Mesenchymal stem cell (in vitro differentiated cells and primary cell): ENCODE measurements around the gene TNFAIP8L3.

Source experiments
- DNase-seq: peaks from one replicate; pipeline ENCODE4 v3.0.0-alpha.2; 2013
- H2AFZ ChIP-seq: one replicate; pipeline ENCODE4 v1.6.1; 2013; ENCODE audit warnings: low read depth, mild to moderate bottlenecking, control low read depth, inconsistent platforms, low read length, moderate library complexity
- H2AK5ac ChIP-seq: 2 replicates; pipeline ENCODE4 v1.6.1; 2013; ENCODE audit warnings: low read length, moderate library complexity, mild to moderate bottlenecking, inconsistent platforms; ENCODE audit not compliant: severe bottlenecking
- H2BK120ac ChIP-seq: one replicate; pipeline ENCODE4 v1.6.1; 2013; ENCODE audit warnings: low read depth, mild to moderate bottlenecking, inconsistent platforms, low read length, moderate library complexity
- H2BK12ac ChIP-seq, 2 experiments: one replicate each; pipeline ENCODE4 v1.6.1; 2013; ENCODE audit warnings: inconsistent platforms in 2 of 2, low read length in 2 of 2, mild to moderate bottlenecking in 2 of 2, moderate library complexity in 2 of 2, control low read depth in 1 of 2
- H2BK15ac ChIP-seq: one replicate; pipeline ENCODE4 v1.6.1; 2013; ENCODE audit warnings: mild to moderate bottlenecking, low read depth, inconsistent platforms; ENCODE audit not compliant: poor library complexity, severe bottlenecking
- H2BK5ac ChIP-seq: 2 replicates; pipeline ENCODE4 v1.6.1; 2013; ENCODE audit warnings: low read depth, mild to moderate bottlenecking, low read length, control low read depth, inconsistent platforms; ENCODE audit not compliant: poor library complexity, severe bottlenecking
- H3K14ac ChIP-seq, 2 experiments: one replicate each; pipeline ENCODE4 v1.6.1; 2013; ENCODE audit warnings: inconsistent platforms in 2 of 2, low read length in 2 of 2, control low read depth in 1 of 2, mild to moderate bottlenecking in 1 of 2, moderate library complexity in 1 of 2
- H3K18ac ChIP-seq, 2 experiments: one replicate each; pipeline ENCODE4 v1.6.1; 2013; ENCODE audit warnings: inconsistent platforms in 2 of 2, low read length in 2 of 2, control low read depth in 1 of 2, low read depth in 1 of 2, mild to moderate bottlenecking in 1 of 2
- H3K23ac ChIP-seq, 2 experiments: one replicate each; pipeline ENCODE4 v1.6.1; 2013; ENCODE audit warnings: inconsistent platforms in 2 of 2, low read length in 2 of 2, mild to moderate bottlenecking in 2 of 2, moderate library complexity in 2 of 2, control low read depth in 1 of 2
- H3K27ac ChIP-seq: 2 replicates; pipeline ENCODE4 v1.5.1; 2013; ENCODE audit warnings: mild to moderate bottlenecking, moderate library complexity, low read length, control low read depth, inconsistent platforms; ENCODE audit not compliant: poor library complexity, severe bottlenecking
- H3K27me3 ChIP-seq, 2 experiments: 2 replicates each; pipeline versions ENCODE4 v1.6.1 to v1.7.0; 2013; ENCODE audit warnings: low read length in 2 of 2, mild to moderate bottlenecking in 2 of 2, moderate library complexity in 2 of 2, control low read depth in 1 of 2, inconsistent platforms in 1 of 2; ENCODE audit not compliant: control insufficient read depth in 1 of 2, insufficient read depth in 1 of 2
- H3K36me3 ChIP-seq, 2 experiments: 2 replicates each; pipeline versions ENCODE4 v1.6.1 to v1.7.0; 2013; ENCODE audit warnings: low read length in 2 of 2, control low read depth in 1 of 2, inconsistent platforms in 1 of 2, low read depth in 1 of 2, mild to moderate bottlenecking in 1 of 2; ENCODE audit not compliant: insufficient read depth in 2 of 2, control insufficient read depth in 1 of 2
- H3K4ac ChIP-seq, 2 experiments: one replicate each; pipeline ENCODE4 v1.6.1; 2013; ENCODE audit warnings: inconsistent platforms in 2 of 2, low read length in 2 of 2, mild to moderate bottlenecking in 2 of 2, moderate library complexity in 2 of 2, control low read depth in 1 of 2, low read depth in 1 of 2
- H3K4me1 ChIP-seq: 2 replicates; pipeline ENCODE4 v1.6.1; 2013; ENCODE audit warnings: low read depth, low read length, control low read depth; ENCODE audit not compliant: control insufficient read depth, insufficient read depth
- H3K4me2 ChIP-seq: 2 replicates; pipeline ENCODE4 v1.6.1; 2013; ENCODE audit warnings: low read length, mild to moderate bottlenecking, inconsistent platforms; ENCODE audit not compliant: poor library complexity, severe bottlenecking
- H3K4me3 ChIP-seq, 2 experiments: 2 replicates each; pipeline versions ENCODE4 v1.5.1 to v1.7.0; 2013; ENCODE audit warnings: low read length in 2 of 2, mild to moderate bottlenecking in 2 of 2, control low read depth in 1 of 2, low read depth in 1 of 2; ENCODE audit not compliant: insufficient read depth in 1 of 2
- H3K79me1 ChIP-seq: replicated peaks from 2 replicates; pipeline ENCODE4 v1.6.1; 2013; ENCODE audit warnings: mild to moderate bottlenecking, control low read depth, low read length, inconsistent platforms; ENCODE audit not compliant: poor library complexity, severe bottlenecking
- H3K9ac ChIP-seq: 2 replicates; pipeline ENCODE4 v1.7.0; 2013; ENCODE audit warnings: mild to moderate bottlenecking, low read length, moderate library complexity
- H3K9me3 ChIP-seq: 2 replicates; pipeline ENCODE4 v1.7.0; 2013; ENCODE audit warnings: mild to moderate bottlenecking, low read length; ENCODE audit not compliant: control insufficient read depth
- H4K8ac ChIP-seq: one replicate; pipeline ENCODE4 v1.6.1; 2013; ENCODE audit warnings: inconsistent platforms, mild to moderate bottlenecking, low read length, moderate library complexity
- H4K91ac ChIP-seq: one replicate; pipeline ENCODE4 v1.6.1; 2013; ENCODE audit warnings: mild to moderate bottlenecking, low read length, inconsistent platforms
- WGBS: methylation state at CpG from one replicate; pipeline ENCODE4 v1.1.7; 2013; ENCODE audit warnings: mixed read lengths; 5-methylcytosine and 5-hydroxymethylcytosine counted together

Gene TNFAIP8L3

GRCh38 chr15:51046016-51046415, 48.7 kb downstream of the TNFAIP8L3 start:
- Histone ChIP-seq H2BK15ac (no peak overlapping the region), H3K23ac (no peak overlapping the region), H3K79me1 (no peaks in the 10 kb centered on the region), H3K4me3 (no peak overlapping the region), H2AK5ac (no peak overlapping the region), H3K18ac (no peak overlapping the region), H3K9me3 (no peaks in the 10 kb centered on the region), H3K36me3 (no peaks in the 10 kb centered on the region), H2BK5ac (no peak overlapping the region), H3K4ac (no peak overlapping the region), H4K8ac (no peak overlapping the region), H2AFZ (no peak overlapping the region), H3K14ac (no peak overlapping the region), H3K27me3 (peaks cover 0 to 3% of the 10 kb centered on the region in 2 experiments), H4K91ac (no peak overlapping the region), H3K4me1 (peaks cover 7% of the 10 kb centered on the region), H3K27ac (no peak overlapping the region), H2BK120ac (no peak overlapping the region), H3K9ac (no peak overlapping the region), H3K4me2 (no peak overlapping the region), H2BK12ac (no peak overlapping the region)
- DNase-seq = no peak
- WGBS = 100% methylated on average over 2 of the region's 2 CpGs

DNA sequence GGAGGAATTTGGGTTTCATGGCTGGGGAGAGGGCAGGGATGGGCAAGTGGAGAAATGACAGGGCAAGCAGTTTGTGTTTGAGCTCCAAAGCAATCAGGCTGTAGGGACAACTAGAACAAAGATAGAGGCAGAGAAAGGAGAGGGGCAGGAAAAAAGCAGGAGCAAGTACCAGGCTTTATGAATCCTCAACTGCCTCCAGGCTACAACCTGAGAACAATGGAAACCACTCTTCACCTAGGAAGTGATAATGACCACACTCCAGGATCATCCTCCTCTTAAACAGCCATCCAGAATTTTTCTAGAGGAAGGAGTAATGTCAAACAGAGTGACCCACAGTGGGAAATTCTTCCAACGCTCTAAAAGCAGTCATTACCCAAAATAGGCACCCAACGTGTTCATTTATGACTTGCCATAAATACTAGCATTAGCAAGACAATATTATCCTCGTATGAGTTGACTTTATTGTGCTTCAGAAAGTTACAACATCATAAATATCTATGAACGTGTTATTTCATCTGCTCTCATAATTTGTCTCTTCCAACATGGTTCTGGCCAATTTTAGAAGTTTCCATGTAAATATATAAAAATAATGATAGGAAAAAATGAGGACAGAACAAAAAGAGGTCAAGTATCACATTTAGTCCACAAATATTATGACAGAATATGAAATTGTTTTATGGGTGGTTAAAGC, 50.5 kb downstream of the TNFAIP8L3 start:
- no peak overlapping the region for H2AFZ ChIP-seq
- no peaks in the 10 kb centered on the region for H3K27me3 ChIP-seq
- DNase-seq = no peak
- H3K4ac ChIP-seq = no peak overlapping the region
- H2BK120ac ChIP-seq = no peak overlapping the region
- H2BK12ac ChIP-seq = no peak overlapping the region
- H4K91ac ChIP-seq = no peak overlapping the region
- no peak overlapping the region for H4K8ac ChIP-seq
- 21% methylated on average over 2 of the region's 4 CpGs for WGBS
- H3K36me3 ChIP-seq = no peaks in the 10 kb centered on the region
- H3K4me3 ChIP-seq = no peak overlapping the region
- no peaks in the 10 kb centered on the region for H3K9me3 ChIP-seq
- H2BK5ac ChIP-seq = no peak overlapping the region
- no peak overlapping the region for H3K9ac ChIP-seq
- H2BK15ac ChIP-seq = no peak overlapping the region
- H3K14ac ChIP-seq = no peak overlapping the region
- no peaks in the 10 kb centered on the region for H3K79me1 ChIP-seq
- no peak overlapping the region for H3K23ac ChIP-seq
- H3K4me1 ChIP-seq = peaks cover 7% of the 10 kb centered on the region
- no peak overlapping the region for H2AK5ac ChIP-seq
- no peak overlapping the region for H3K4me2 ChIP-seq
- H3K18ac ChIP-seq = no peak overlapping the region
- no peak overlapping the region for H3K27ac ChIP-seq

- 100% methylated on average over 1 of the region's 2 CpGs for WGBS
- Histone ChIP-seq H2BK120ac (no peak overlapping the region), H4K8ac (no peak overlapping the region), H3K36me3 (no peaks in the 10 kb centered on the region), H3K79me1 (no peaks in the 10 kb centered on the region), H3K18ac (no peak overlapping the region), H2BK5ac (no peak overlapping the region), H3K4me3 (no peak overlapping the region), H3K9me3 (no peaks in the 10 kb centered on the region), H3K4me1 (no peaks in the 10 kb centered on the region), H3K4me2 (no peak overlapping the region), H2AK5ac (no peak overlapping the region), H3K9ac (no peak overlapping the region), H3K14ac (no peak overlapping the region), H2AFZ (no peak overlapping the region), H2BK12ac (no peak overlapping the region), H4K91ac (no peak overlapping the region), H3K4ac (no peak overlapping the region), H3K23ac (no peak overlapping the region), H2BK15ac (no peak overlapping the region), H3K27ac (no peak overlapping the region), H3K27me3 (no peaks in the 10 kb centered on the region)
- DNase-seq = no peak
These were observed 55.8 kb downstream of the TNFAIP8L3 start for GRCh38 chr15:51038974-51039319.

DNA sequence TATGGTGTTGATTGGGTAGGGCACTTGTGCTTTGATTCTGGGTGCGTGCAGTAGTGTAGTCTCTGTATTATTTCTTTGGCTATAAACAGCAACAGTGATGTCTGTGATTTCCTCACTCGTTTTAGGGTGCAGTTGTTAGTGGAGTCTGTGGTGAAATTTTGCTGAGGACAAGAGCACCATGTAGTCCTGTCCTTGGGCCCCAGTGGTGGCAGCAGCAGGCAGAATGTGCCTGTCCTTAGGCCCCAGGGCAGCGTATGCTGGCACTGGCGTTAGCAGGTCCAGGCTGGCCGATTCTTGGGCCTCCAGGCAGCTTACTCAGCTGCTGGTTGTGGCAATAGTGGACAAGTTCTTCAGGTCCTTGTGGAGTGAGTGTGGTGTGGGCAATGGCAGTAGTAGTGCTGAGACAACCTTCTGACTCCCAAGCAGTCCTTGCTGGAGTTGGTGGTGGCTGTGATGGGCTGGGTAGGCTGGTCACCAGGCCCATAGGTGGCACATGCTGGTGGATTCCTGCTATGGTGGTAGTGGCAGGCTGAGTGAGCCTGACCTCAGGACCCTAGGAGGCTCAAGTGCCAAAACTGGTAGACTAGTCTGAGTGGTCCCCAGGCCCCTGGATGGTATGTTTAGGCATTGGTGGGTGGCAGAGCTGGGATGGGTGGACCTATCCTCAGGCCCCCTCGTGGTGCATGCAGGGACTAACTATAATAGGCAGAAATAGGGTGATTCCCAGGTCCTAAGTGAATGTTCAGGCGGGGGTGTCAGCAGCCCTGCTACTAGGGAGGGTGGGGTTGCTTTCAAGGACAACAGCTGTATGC, 56.3 kb downstream of the TNFAIP8L3 start:
- no peak overlapping the region for H2AFZ ChIP-seq
- H2BK15ac ChIP-seq = no peak overlapping the region
- H2BK120ac ChIP-seq = no peak overlapping the region
- peak overlapping the region in 1 of 2 experiments; percentile 26 for H3K18ac ChIP-seq
- H3K4me2 ChIP-seq = no peak overlapping the region
- no peak overlapping the region for H2BK12ac ChIP-seq
- H3K36me3 ChIP-seq = no peaks in the 10 kb centered on the region
- H2AK5ac ChIP-seq = no peak overlapping the region
- peak overlapping the region in 1 of 2 experiments; percentile 89 for H3K14ac ChIP-seq
- no peaks in the 10 kb centered on the region for H3K4me1 ChIP-seq
- WGBS = 91% methylated on average over 6 of the region's 7 CpGs
- no peaks in the 10 kb centered on the region for H3K9me3 ChIP-seq
- peak overlapping the region in 1 of 2 experiments; percentile 89 for H3K23ac ChIP-seq
- no peak for DNase-seq
- H3K4ac ChIP-seq = no peak overlapping the region
- no peaks in the 10 kb centered on the region for H3K79me1 ChIP-seq
- no peak overlapping the region for H3K27ac ChIP-seq
- H3K4me3 ChIP-seq = no peak overlapping the region
- no peaks in the 10 kb centered on the region for H3K27me3 ChIP-seq
- H2BK5ac ChIP-seq = no peak overlapping the region
- no peak overlapping the region for H4K91ac ChIP-seq
- H4K8ac ChIP-seq = no peak overlapping the region
- no peak overlapping the region for H3K9ac ChIP-seq
